ENCODE measurements around the gene RNF212.

Gene RNF212

GRCh38 chr4:1039493-1040343 is 73.6 kb downstream of the RNF212 start:
- in situ Hi-C loops (cut with HindIII; ENCODE audit: low sequenced_read_pairs): no loop called here

- in situ Hi-C loops (cut with HindIII; ENCODE audit: low sequenced_read_pairs): no loop called here
Measured at GRCh38 chr4:1038948-1039492, 74.3 kb downstream of the RNF212 start.

DNA sequence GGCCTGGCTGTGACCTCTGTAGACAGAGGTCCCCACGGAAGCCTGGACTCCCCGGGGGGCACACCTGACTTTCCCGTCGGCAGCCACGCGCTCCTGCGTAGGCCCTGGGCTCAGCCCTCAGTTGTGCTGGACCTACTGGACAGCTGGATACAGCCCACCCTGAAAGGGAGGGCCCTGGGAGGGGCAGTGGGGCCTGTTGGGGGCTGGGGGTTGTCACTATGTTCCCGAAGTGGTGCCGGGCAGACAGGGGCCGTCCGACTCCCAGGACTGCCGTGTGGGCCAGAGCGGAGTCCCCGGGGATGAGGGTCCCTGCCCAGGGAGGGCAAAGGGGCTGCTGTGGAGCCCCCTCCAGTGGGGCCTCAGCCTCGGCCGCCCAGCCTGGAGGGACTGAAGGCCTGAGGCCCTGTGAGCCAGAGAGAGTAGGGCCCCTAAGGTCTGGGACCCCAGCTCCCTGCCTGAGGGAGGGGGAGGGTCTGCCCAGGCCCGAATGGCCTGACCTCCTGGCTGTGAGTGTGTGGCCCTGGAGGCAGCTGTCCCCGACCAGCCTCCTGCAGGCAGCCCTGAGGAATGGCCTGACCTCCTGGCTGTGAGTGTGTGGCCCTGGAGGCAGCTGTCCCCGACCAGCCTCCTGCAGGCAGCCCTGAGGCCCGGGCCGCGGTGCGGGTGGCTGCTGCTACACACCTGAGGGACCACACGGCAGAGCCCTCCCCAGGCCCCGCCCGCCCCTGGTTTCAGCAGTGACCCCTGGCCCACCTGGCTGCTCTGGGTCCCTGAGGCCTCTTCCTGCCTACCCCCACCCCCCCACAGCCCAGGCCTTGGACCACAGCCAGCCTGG is 76.2 kb downstream of the RNF212 start:
- in situ Hi-C loops (cut with HindIII; ENCODE audit: low sequenced_read_pairs): no loop called here

- in situ Hi-C loops (cut with HindIII; ENCODE audit: low sequenced_read_pairs): no loop called here
Measured at GRCh38 chr4:1036095-1036494, 77.3 kb downstream of the RNF212 start.

DNA sequence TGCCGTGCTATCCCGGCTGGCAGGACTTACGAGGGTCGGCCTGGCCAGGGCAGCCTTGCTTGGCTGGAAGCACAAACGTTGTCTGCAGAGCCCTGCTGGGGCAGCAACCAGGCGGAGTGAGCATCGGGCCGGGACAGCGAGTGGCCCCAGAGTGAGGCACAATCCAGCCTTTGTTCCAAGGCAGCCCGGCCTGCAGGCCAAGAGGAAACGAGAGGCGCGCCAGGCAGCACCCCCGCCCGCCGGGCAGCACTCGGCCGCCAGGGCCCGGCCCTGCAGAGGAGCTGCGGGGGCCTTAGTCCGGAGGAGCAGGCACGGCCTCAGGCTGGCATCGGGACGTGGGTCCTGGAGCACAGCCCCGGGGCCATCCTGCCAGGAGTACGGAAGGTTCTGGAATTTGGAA is 77.9 kb downstream of the RNF212 start:
- in situ Hi-C loops (cut with HindIII; ENCODE audit: low sequenced_read_pairs): no loop called here

GRCh38 chr4:1033840-1034551 is 79.4 kb downstream of the RNF212 start:
- in situ Hi-C loops (cut with HindIII; ENCODE audit: low sequenced_read_pairs): no loop called here

DNA sequence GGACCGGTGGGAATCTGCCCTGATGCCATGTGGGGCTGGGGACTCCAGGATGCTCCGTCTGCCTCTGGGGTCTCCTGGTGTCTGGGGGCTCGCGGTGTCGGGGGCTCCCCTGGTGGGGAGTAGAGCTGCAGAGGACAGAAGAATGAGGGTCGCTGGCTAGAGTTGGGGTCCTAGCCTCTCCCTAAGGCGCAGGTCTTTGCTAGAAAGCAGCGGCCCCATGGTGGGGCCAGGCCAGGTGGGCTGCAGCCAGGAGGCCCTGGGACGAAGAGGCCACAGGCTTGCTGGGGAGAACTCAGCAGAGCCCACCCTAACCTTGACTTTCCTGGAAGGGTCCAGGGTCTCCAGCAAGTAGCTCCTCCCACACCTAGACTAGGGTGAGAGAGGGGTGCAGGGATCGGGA is 80.5 kb downstream of the RNF212 start:
- in situ Hi-C loops (cut with HindIII; ENCODE audit: low sequenced_read_pairs): no loop called here

GRCh38 chr4:1031956-1032795 is 81.2 kb downstream of the RNF212 start:
- in situ Hi-C loops (cut with HindIII; ENCODE audit: low sequenced_read_pairs): no loop called here

DNA sequence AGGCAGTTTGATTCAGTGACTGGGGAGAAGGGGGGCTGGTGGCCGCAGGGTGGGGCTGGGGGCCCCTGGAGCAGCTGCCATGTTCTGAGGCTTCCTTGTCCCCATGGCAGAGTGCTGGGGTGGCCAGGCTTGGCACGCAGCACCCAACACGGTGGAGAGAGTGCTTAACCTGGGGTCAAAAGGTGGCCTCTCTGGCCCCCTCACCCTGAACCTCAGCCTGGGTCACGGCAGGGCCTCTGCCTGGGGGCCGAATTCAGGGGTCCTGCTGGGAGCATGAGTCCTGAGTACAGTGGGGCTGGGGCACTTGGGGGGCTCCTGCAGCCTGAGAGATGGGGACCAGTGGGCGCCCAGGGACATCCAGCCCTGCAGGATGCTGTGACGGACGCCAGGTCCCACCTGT is 82.0 kb downstream of the RNF212 start:
- in situ Hi-C loops (cut with HindIII; ENCODE audit: low sequenced_read_pairs): no loop called here

- in situ Hi-C loops (cut with HindIII; ENCODE audit: low sequenced_read_pairs): no loop called here
Measured at GRCh38 chr4:1030559-1030958, 82.8 kb downstream of the RNF212 start.

DNA sequence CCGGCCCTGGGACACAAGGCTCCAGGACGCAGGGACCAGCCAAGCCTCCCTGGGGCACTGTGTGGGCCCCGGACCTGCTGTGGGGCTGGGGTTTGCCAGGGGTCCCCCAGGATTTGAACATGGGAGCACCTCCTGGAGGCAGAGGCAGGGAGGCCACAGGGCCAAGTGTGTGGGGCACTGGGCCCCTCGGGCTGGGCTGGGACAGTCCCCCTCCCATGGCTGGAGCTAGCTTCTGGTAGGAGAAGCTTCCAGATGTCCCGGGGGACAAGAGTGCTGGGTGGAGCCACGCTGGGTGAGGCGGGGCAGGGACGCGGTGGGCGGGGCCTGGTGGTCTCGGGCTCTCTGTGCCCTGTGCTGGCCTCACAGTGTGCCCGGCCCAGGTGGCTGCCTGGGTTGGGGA is 83.3 kb downstream of the RNF212 start:
- in situ Hi-C loops (cut with HindIII; ENCODE audit: low sequenced_read_pairs): no loop called here

DNA sequence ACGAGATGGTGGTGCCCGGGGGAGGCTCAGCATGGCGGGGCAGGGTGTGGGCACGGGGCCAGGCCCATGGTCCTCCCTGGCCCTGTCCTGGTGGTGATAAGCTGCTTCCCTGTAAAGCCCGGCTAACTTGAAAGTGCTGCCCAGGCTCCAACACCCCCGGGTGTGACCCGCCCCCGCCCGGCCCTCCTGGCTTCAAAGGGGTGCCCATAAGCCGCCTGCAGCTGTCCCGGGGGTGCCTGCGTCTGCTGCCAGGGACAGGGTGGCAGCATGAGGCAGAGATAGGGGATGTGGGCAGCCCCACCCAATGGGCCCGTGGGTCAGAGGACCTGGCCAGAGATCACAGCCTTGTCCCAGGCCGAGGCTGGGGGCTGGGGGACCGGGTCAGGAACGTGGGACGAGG is 83.8 kb downstream of the RNF212 start:
- in situ Hi-C loops (cut with HindIII; ENCODE audit: low sequenced_read_pairs): no loop called here

GRCh38 chr4:1028574-1029220 is 84.7 kb downstream of the RNF212 start:
- in situ Hi-C loops (cut with HindIII; ENCODE audit: low sequenced_read_pairs): no loop called here

DNA sequence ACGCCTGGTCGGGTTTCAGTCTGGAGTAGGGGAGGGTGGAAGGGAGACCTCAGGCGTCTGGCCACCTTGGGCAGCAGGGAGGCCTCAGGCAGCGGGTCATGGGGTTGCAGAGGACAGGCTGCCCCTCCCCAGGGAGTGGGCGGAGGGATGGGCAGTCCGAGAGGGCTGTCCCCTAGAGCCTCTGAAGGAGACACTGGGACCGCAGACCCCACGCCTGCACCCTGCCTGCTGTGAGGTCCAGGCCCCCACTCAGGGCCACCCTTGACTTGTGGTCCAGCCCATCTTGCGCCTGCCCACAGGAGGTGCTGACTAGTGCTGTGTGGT is 85.5 kb downstream of the RNF212 start:
- in situ Hi-C loops (cut with HindIII; ENCODE audit: low sequenced_read_pairs): no loop called here

DNA sequence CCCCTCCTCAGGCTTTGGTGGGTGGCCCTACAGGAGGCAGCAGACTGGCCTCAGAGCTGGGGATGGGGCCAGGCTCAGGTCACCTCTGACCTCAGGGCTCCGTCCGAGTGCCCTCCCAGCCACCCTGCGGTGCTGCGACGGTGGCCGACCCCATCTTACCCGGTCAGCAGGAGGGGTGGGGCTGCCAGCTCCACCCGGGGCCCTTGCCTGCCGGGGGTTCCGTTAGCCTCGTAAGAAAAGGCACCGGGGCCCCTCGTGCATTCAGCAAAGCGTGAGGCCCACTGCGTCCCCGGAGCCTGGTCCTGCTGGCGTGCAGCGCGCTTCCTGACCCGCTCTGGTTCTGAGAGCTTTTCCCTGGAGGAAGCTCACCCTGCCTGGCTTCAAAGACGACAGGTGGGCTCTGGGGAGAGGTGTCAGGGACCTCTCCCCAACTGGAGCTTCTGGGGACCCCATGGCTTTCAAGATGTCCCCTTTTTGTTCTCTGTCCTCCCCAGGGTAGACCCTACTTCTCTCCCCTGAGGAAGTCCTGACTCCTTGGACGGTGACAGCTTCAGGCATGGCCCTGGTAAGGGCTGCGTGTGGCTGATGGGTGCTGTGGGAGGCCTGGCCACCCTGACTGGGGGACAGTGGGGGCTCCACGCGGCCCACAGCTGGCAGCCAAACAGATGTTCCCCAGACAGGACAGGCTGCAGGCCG is 86.0 kb downstream of the RNF212 start:
- in situ Hi-C loops (cut with HindIII; ENCODE audit: low sequenced_read_pairs): no loop called here

- in situ Hi-C loops (cut with HindIII; ENCODE audit: low sequenced_read_pairs): no loop called here
Measured at GRCh38 chr4:1026115-1026514, 87.2 kb downstream of the RNF212 start.

- in situ Hi-C loops (cut with HindIII; ENCODE audit: low sequenced_read_pairs): no loop called here
Measured at GRCh38 chr4:1024882-1025545, 88.3 kb downstream of the RNF212 start.

DNA sequence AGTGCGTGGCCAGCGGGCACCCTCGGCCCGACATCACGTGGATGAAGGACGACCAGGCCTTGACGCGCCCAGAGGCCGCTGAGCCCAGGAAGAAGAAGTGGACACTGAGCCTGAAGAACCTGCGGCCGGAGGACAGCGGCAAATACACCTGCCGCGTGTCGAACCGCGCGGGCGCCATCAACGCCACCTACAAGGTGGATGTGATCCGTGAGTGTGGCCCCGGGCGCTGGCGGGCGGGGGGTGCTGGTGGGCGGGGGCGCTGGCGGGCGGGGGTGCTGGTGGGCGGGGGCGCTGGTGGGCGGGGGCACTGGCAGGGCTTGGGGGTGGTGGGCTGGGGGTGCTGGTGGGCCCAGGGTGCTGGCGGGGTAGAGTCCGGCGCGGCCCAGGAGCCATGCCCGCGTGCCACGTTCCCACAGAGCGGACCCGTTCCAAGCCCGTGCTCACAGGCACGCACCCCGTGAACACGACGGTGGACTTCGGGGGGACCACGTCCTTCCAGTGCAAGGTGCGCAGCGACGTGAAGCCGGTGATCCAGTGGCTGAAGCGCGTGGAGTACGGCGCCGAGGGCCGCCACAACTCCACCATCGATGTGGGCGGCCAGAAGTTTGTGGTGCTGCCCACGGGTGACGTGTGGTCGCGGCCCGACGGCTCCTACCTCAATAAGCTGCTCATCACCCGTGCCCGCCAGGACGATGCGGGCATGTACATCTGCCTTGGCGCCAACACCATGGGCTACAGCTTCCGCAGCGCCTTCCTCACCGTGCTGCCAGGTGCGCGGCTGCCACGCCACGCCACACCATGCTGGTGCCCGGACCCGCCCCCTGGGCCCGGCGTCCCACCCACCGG is 89.2 kb downstream of the RNF212 start:
- in situ Hi-C loops (cut with HindIII; ENCODE audit: low sequenced_read_pairs): no loop called here
